ENCODE results near the gene RFX4.

RFX4 gene

GRCh38 chr12:106582641-106583230 lies at the start of gene RFX4:
RFX4 (plus strand) TSS chr12:106583004; CDS start chr12:106583321, 317 bp downstream.
- DNase-seq: no peak

- no peak for DNase-seq
Measured at GRCh38 chr12:106541201-106541600, 41.6 kb upstream of the RFX4 start.

GRCh38 chr12:106551410-106551809 lies 31.4 kb upstream of the RFX4 start:
- DNase-seq: no peak

- no peak for DNase-seq
Measured at GRCh38 chr12:106552228-106552627, 30.6 kb upstream of the RFX4 start.

GRCh38 chr12:106564678-106565329 lies 18.0 kb upstream of the RFX4 start:
- DNase-seq: no peak

GRCh38 chr12:106566771-106567170 lies 16.0 kb upstream of the RFX4 start:
- DNase-seq: no peak

- DNase-seq: no peak
Measured at GRCh38 chr12:106573239-106573638, 9.6 kb upstream of the RFX4 start.

- DNase-seq: no peak
Measured at GRCh38 chr12:106576848-106577247, 6.0 kb upstream of the RFX4 start.

- no peak for DNase-seq
Measured at GRCh38 chr12:106580671-106581508, 1.9 kb upstream of the RFX4 start.

GRCh38 chr12:106581543-106582248 lies 1.1 kb upstream of the RFX4 start:
- DNase-seq: no peak

- no peak for DNase-seq
Measured at GRCh38 chr12:106582249-106582591, 584 bp upstream of the RFX4 start.

- DNase-seq: no peak
Measured at GRCh38 chr12:106583242-106584103, 669 bp downstream of the RFX4 start.

- no peak for DNase-seq
Measured at GRCh38 chr12:106584104-106585064, 1.6 kb downstream of the RFX4 start.

GRCh38 chr12:106585105-106585520 lies 2.3 kb downstream of the RFX4 start:
- no peak for DNase-seq

GRCh38 chr12:106585521-106586277 lies 2.9 kb downstream of the RFX4 start:
- DNase-seq: no peak

GRCh38 chr12:106586278-106586802 lies 3.5 kb downstream of the RFX4 start:
- DNase-seq: no peak

GRCh38 chr12:106586803-106587684 lies 4.2 kb downstream of the RFX4 start:
- DNase-seq: no peak

- DNase-seq: no peak
Measured at GRCh38 chr12:106588771-106589170, 6.0 kb downstream of the RFX4 start.

- no peak for DNase-seq
Measured at GRCh38 chr12:106590601-106591000, 7.8 kb downstream of the RFX4 start.
